ENCODE results near the gene DPP7.

Gene DPP7

DNA sequence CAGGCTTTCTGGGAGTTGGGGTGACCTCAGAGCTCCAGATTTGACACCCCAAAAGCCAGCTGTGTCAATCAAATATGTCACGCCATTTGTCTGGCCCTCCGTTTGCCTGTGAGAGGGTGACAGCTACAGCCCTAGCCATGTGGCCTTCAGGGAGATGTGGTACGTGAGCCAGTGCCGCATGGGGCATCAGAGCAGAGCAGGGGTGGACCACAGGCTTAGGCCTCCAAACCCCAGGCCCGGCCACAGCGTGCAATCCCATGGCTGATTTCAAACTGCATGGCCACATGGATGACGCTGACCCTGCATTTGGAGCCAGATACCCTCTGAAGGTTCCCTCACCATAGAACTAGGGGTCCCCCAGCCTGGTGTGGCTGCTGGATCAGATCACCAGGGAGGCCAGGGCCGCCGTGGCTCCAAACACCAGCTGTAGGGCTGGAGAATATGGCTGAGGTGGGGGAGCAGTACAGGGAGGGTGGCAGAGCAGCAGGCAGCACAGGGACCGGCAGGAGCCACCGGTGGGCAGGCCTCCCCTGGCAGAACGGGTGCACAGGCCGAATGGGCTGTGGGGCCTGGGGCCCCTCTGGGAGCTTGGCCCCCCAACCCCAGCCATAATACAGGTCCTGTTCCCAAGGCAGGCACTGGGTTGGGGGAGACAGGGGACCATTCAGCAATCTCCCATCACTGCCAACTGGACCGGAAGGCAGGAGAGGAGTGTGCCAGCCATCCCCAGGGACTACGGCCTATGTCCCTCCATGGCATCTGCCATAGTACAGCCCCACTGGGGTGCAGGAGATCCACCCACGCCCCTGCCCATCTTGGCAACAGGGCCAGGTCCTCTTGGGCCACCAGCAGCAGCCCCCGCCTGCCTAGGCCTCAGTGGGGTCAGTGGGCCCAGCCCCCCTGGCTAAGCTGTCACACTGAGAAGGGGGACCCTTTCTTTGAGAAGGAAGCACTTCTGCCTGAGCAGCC, 45.7 kb downstream of the DPP7 start:
- H3K18ac ChIP-seq (ENCODE audit: low read length) = peak overlapping the region; percentile 35
- H4K8ac ChIP-seq (ENCODE audit: low read depth, low read length) = peak overlapping the region; percentile 43
- peak overlapping the region; percentile 49 for H2BK15ac ChIP-seq (ENCODE audit: low read length)
- peak overlapping the region; percentile 87 for H2BK120ac ChIP-seq (ENCODE audit: low read depth, low read length)
- H3K9me3 ChIP-seq (replicated peaks in 1 of 2; ENCODE audit: control insufficient read depth in 2 of 2, insufficient read depth in 1 of 2, low read depth in 1 of 2, low read length in 2 of 2) = peaks cover 0 to 2% of the 10 kb centered on the region in 2 donors
- no peak overlapping the region for H2BK12ac ChIP-seq (ENCODE audit: low read length)
- WGBS, 2 donors (ENCODE audit: extremely low coverage in 2 of 2, insufficient read length in 2 of 2, insufficient replicate concordance in 1 of 2) = no CpG with 5 or more reads among the region's 17 CpGs
- peak overlapping the region; percentile 93 for H3K4me2 ChIP-seq (ENCODE audit: insufficient read depth, low read length, poor library complexity, severe bottlenecking)
- H3K14ac ChIP-seq (ENCODE audit: low read length) = no peak overlapping the region
- H4K91ac ChIP-seq (ENCODE audit: low read depth, low read length, poor library complexity) = no peak overlapping the region
- H3K27ac ChIP-seq (replicated peaks; ENCODE audit: low read length) = no peak overlapping the region
- peak overlapping the region; percentile 73 for H3K23ac ChIP-seq (ENCODE audit: low read depth, low read length, poor library complexity)
- H3K4me3 ChIP-seq (ENCODE audit: low read length in 2 of 2) = peak overlapping the region; percentile 75 to 87
- peak overlapping the region; percentile 91 for H3K9ac ChIP-seq (ENCODE audit: low read depth, low read length, poor library complexity)
- no peak overlapping the region for H3K4ac ChIP-seq (ENCODE audit: low read length)
- peaks cover 3 to 10% (median 6%) of the 10 kb centered on the region in 3 experiments for H3K27me3 ChIP-seq (ENCODE audit: control insufficient read depth in 3 of 3, insufficient read depth in 3 of 3, low read depth in 1 of 3, low read length in 3 of 3)
- peaks cover 3 to 28% of the 10 kb centered on the region in 2 donors for H3K36me3 ChIP-seq (replicated peaks in 1 of 2; ENCODE audit: control insufficient read depth in 2 of 2, insufficient read depth in 2 of 2, low read length in 2 of 2)
- H3K79me1 ChIP-seq (ENCODE audit: low read depth, low read length) = peaks cover 9% of the 10 kb centered on the region
- H2AK5ac ChIP-seq (ENCODE audit: low read depth, low read length) = peak overlapping the region; percentile 90
- H2BK5ac ChIP-seq (ENCODE audit: low read length) = peak overlapping the region; percentile 94
- H3K4me1 ChIP-seq (ENCODE audit: control insufficient read depth in 2 of 2, insufficient read depth in 1 of 2, low read depth in 1 of 2, low read length in 2 of 2) = peaks cover 15% of the 10 kb centered on the region in 2 donors
- no peak for DNase-seq (ENCODE audit: low spot score)
- no peak overlapping the region for H2AFZ ChIP-seq (ENCODE audit: low read length)

DNA sequence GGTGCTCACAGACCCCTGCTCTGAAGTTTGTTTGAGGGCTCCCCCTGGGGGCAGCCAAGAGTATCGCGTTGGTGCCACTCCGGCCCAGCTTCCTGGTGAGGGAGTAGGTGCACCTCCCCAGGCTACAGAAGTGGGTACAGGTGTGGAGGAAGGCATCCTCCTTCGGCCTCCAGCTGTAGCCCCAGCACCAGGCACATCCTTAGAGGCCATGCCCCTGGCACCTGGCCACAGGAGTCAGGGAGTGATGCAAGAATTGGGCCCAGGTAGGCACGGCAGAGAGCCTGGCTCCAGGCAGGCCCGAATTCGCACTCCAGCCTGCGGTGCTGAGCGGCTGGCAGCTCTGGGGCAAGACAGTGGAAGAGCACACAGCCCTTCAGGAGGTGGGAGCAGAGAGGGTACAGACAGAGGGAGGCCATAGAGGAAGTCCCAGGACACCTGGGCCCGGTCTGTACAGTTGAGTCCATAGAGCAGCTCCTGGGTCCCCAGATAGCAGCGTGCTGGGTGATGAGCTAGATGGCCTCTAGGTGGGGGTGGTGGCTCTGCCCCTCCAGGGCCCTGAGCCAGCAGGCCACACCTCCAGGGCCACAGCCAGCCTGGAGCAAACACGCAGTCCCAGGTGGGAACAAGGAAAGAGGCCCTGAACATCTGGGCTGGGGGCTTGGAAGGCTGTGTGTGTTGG, 46.5 kb downstream of the DPP7 start:
- H2BK12ac ChIP-seq (ENCODE audit: low read length) = no peak overlapping the region
- no peak overlapping the region for H2BK15ac ChIP-seq (ENCODE audit: low read length)
- no peak overlapping the region for H3K4ac ChIP-seq (ENCODE audit: low read length)

DNA sequence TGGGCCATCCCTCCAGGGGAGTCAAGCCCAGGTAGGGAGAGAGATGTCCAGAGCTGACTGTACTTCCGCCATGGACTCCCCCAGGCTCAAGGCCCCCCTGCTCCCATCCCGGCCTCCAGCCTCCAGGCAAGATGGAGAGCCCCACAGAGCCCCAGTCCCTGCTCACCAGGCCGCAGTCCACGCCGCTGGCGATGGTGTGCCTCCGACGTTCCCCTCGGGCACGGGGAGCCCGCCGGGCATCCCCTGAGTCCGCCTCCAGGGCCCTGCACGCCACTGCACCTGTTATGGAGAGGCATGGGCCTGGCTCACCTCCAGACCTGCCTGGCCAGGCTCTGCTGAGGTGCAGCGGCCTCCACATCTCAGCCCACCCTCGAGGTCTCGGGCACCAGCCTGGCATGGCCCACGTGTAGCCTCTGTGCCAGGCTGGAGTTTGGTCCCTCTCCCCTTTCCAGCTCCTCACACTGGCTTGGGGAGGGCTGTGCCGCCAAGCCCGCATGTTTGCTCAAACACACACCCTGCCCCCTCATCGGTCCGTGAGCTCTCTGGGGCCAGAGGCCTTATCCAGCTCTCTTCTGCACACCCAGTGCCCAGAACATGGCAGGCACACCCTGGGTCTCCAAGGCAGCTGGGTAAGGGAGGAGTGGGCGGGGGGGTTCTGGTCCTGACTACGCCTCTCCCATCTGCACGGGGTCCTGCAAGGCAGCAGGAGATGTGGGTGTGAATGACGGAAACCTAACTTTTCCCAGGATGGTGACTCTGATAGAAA, 48.3 kb downstream of the DPP7 start:
- no peak overlapping the region for H3K4me2 ChIP-seq (ENCODE audit: insufficient read depth, low read length, poor library complexity, severe bottlenecking)
- no peak for DNase-seq (ENCODE audit: low spot score)
- no peak overlapping the region for H3K27ac ChIP-seq (replicated peaks; ENCODE audit: low read length)
- H2BK5ac ChIP-seq (ENCODE audit: low read length) = no peak overlapping the region
- peak overlapping the region; percentile 9 for H2BK15ac ChIP-seq (ENCODE audit: low read length)
- H3K79me1 ChIP-seq (ENCODE audit: low read depth, low read length) = peaks cover 9% of the 10 kb centered on the region
- no peak overlapping the region for H2BK12ac ChIP-seq (ENCODE audit: low read length)
- H2AK5ac ChIP-seq (ENCODE audit: low read depth, low read length) = peak overlapping the region; percentile 28
- no peak overlapping the region for H3K18ac ChIP-seq (ENCODE audit: low read length)
- H3K4ac ChIP-seq (ENCODE audit: low read length) = no peak overlapping the region
- peak overlapping the region; percentile 21 for H3K9ac ChIP-seq (ENCODE audit: low read depth, low read length, poor library complexity)
- H3K4me3 ChIP-seq (ENCODE audit: low read length in 2 of 2) = no peak overlapping the region
- H3K23ac ChIP-seq (ENCODE audit: low read depth, low read length, poor library complexity) = no peak overlapping the region
- WGBS, 2 donors (ENCODE audit: extremely low coverage in 2 of 2, insufficient read length in 2 of 2, insufficient replicate concordance in 1 of 2) = no CpG with 5 or more reads among the region's 26 CpGs
- H4K91ac ChIP-seq (ENCODE audit: low read depth, low read length, poor library complexity) = no peak overlapping the region
- no peak overlapping the region for H2BK120ac ChIP-seq (ENCODE audit: low read depth, low read length)
- H3K27me3 ChIP-seq (ENCODE audit: control insufficient read depth in 3 of 3, insufficient read depth in 3 of 3, low read depth in 1 of 3, low read length in 3 of 3) = peaks cover 0 to 10% (median 3%) of the 10 kb centered on the region in 3 experiments
- peaks cover 13% of the 10 kb centered on the region in 2 donors for H3K4me1 ChIP-seq (ENCODE audit: control insufficient read depth in 2 of 2, insufficient read depth in 1 of 2, low read depth in 1 of 2, low read length in 2 of 2)
- H3K9me3 ChIP-seq (replicated peaks in 1 of 2; ENCODE audit: control insufficient read depth in 2 of 2, insufficient read depth in 1 of 2, low read depth in 1 of 2, low read length in 2 of 2) = peaks cover 0 to 2% of the 10 kb centered on the region in 2 donors
- H4K8ac ChIP-seq (ENCODE audit: low read depth, low read length) = no peak overlapping the region
- no peak overlapping the region for H3K14ac ChIP-seq (ENCODE audit: low read length)
- H3K36me3 ChIP-seq (replicated peaks in 1 of 2; ENCODE audit: control insufficient read depth in 2 of 2, insufficient read depth in 2 of 2, low read length in 2 of 2) = peaks cover 3 to 30% of the 10 kb centered on the region in 2 donors
- no peak overlapping the region for H2AFZ ChIP-seq (ENCODE audit: low read length)

More for the DNA sequence above, 46.5 kb downstream of the DPP7 start:
- Histone ChIP-seq H3K79me1 (ENCODE audit: low read depth, low read length) (peaks cover 9% of the 10 kb centered on the region), H3K14ac (ENCODE audit: low read length) (no peak overlapping the region), H3K4me1 (ENCODE audit: control insufficient read depth in 2 of 2, insufficient read depth in 1 of 2, low read depth in 1 of 2, low read length in 2 of 2) (peaks cover 15% of the 10 kb centered on the region in 2 donors), H4K8ac (ENCODE audit: low read depth, low read length) (no peak overlapping the region), H3K4me3 (ENCODE audit: low read length in 2 of 2) (peak overlapping the region; percentile 29 to 75), H3K23ac (ENCODE audit: low read depth, low read length, poor library complexity) (peak overlapping the region; percentile 86), H3K9ac (ENCODE audit: low read depth, low read length, poor library complexity) (peak overlapping the region; percentile 74), H2BK5ac (ENCODE audit: low read length) (no peak overlapping the region), H2AK5ac (ENCODE audit: low read depth, low read length) (peak overlapping the region; percentile 60), H3K36me3 (replicated peaks in 1 of 2; ENCODE audit: control insufficient read depth in 2 of 2, insufficient read depth in 2 of 2, low read length in 2 of 2) (peaks cover 3 to 30% of the 10 kb centered on the region in 2 donors), H3K18ac (ENCODE audit: low read length) (peak overlapping the region; percentile 80), H3K4me2 (ENCODE audit: insufficient read depth, low read length, poor library complexity, severe bottlenecking) (no peak overlapping the region), H3K27me3 (ENCODE audit: control insufficient read depth in 3 of 3, insufficient read depth in 3 of 3, low read depth in 1 of 3, low read length in 3 of 3) (peaks cover 0 to 10% (median 3%) of the 10 kb centered on the region in 3 experiments), H2AFZ (ENCODE audit: low read length) (no peak overlapping the region), H3K9me3 (replicated peaks in 1 of 2; ENCODE audit: control insufficient read depth in 2 of 2, insufficient read depth in 1 of 2, low read depth in 1 of 2, low read length in 2 of 2) (peaks cover 0 to 2% of the 10 kb centered on the region in 2 donors), H2BK120ac (ENCODE audit: low read depth, low read length) (no peak overlapping the region), H4K91ac (ENCODE audit: low read depth, low read length, poor library complexity) (no peak overlapping the region), H3K27ac (replicated peaks; ENCODE audit: low read length) (no peak overlapping the region)
- DNase-seq (ENCODE audit: low spot score) = peak; percentile 67
- WGBS, 2 donors (ENCODE audit: extremely low coverage in 2 of 2, insufficient read length in 2 of 2, insufficient replicate concordance in 1 of 2) = no CpG with 5 or more reads among the region's 12 CpGs
